SK-N-SH treated with all-trans-retinoic acid at 6 μM for 48 hours (cell line): ENCODE data around the gene UHRF1.

ENCODE experiments used
- CREB5 ChIP-seq: fragments of 250-450 bp; sonication (Bioruptor Pico); IDR thresholded peaks from 2 replicates; pipeline ENCODE4 v1.5.1; 2020; ENCODE audit warnings: low read depth, mild to moderate bottlenecking, moderate library complexity
- ISL1 ChIP-seq: fragments of 250-450 bp; sonication (Bioruptor Pico); IDR thresholded peaks from 2 replicates; pipeline ENCODE4 v2.1.2; 2022; ENCODE audit warnings: mild to moderate bottlenecking, moderate library complexity
- POU6F1 ChIP-seq: fragments of 250-450 bp; sonication (Bioruptor Pico); IDR thresholded peaks from 2 replicates; pipeline ENCODE4 v1.8.0; 2021; ENCODE audit warnings: low read depth, mild to moderate bottlenecking, moderate library complexity, borderline replicate concordance
- ZNF565 ChIP-seq: fragments of 450-650 bp; formaldehyde crosslinking; conservative IDR thresholded peaks from 2 replicates; pipeline ENCODE4 v1.5.0; 2020; ENCODE audit warnings: low read depth, mild to moderate bottlenecking, moderate library complexity

GRCh38 chr19:4906963-4907362 lies 2.3 kb upstream of the UHRF1 start:
- TF ChIP-seq CREB5 (CRISPR knock-in tag) (no peak), ISL1 (CRISPR knock-in tag) (no peak), ZNF565 (no peak), POU6F1 (CRISPR knock-in tag) (no peak)
